HCT116 (cell line): ENCODE measurements around the gene SMG6. TPM values are rescaled to one million over a fixed set of nuclear protein-coding genes. Genes with fewer than 3 reads are reported as not detected.

Experiments used
- ATAC-seq: fragments of 200-7000 bp; cut with Tn5 transposase; 2 replicates; pipeline ENCODE4 v1.9.1; 2020; ENCODE audit warnings: mild to moderate bottlenecking, moderate library complexity
- BruUV-seq: library from RNA; stranded (reverse); fragments of 400-500 nt; replicated peaks from 2 replicates; lab custom pipeline; 2021; lab: Mats Ljungman, UMichigan
- CTCF ChIA-PET: fragments of 300-600 bp; sonication (Branson Sonifier 250); formaldehyde crosslinking; loops from one replicate; lab custom pipeline; 2021; ENCODE audit warnings: antibody characterized with exemption; lab: Charles Lee
- POLR2A ChIA-PET: fragments of 300-600, 350-600 bp; sonication (Branson Sonifier 250); formaldehyde crosslinking; loops from one replicate; lab custom pipeline; 2021; ENCODE audit warnings: antibody characterized with exemption; lab: Charles Lee
- RAD21 ChIA-PET, 2 experiments: fragments of 300-600 bp; sonication (Branson Sonifier 250); formaldehyde crosslinking; loops; one replicate each; lab custom pipeline; 2023; ENCODE audit warnings: low total read pairs in 2 of 2; ENCODE audit not compliant: uncharacterized antibody in 2 of 2, unreplicated experiment in 2 of 2, low non-redundant PET in 1 of 2; lab: Charles Lee
- DNase-seq: peaks from one replicate; pipeline ENCODE4 v3.0.0-alpha.2; 2010; ENCODE audit warnings: low read depth, low spot score
- H2AFZ ChIP-seq: fragments of 200-600 bp; shearing (Covaris generic), sonication (generic); 2 replicates; pipeline ENCODE4 v1.6.1; 2017; ENCODE audit warnings: low read depth, mixed run types, mixed read lengths, antibody characterized with exemption, low read length; ENCODE audit not compliant: poor library complexity, severe bottlenecking
- H3K27ac ChIP-seq: 2 replicates; pipeline ENCODE4 v1.5.1; 2012; ENCODE audit warnings: low read depth, low read length
- H3K27me3 ChIP-seq: fragments of 200-600 bp; sonication (generic); 2 replicates; pipeline ENCODE4 v1.6.1; 2016; ENCODE audit warnings: mixed run types, low read length, mixed read lengths; ENCODE audit not compliant: insufficient read depth
- H3K36me3 ChIP-seq, 2 experiments: fragments of 200-500 bp in 1 of 2; fragments of 200-600 bp in 1 of 2; sonication (Bioruptor generic) in 1 of 2; sonication (generic) in 1 of 2; 2 replicates each; pipeline versions ENCODE4 v1.5.1 to v1.6.1; 2014 to 2016; ENCODE audit warnings: low read length in 2 of 2, inconsistent platforms in 1 of 2, mixed read lengths in 1 of 2, mixed run types in 1 of 2; ENCODE audit not compliant: insufficient read depth in 2 of 2, control insufficient read depth in 1 of 2
- H3K4me1 ChIP-seq, 2 experiments: fragments of 200-600 bp in 1 of 2; sonication (generic) in 1 of 2; 2 replicates each; pipeline versions ENCODE4 v1.5.1 to v1.6.1; 2012 to 2017; ENCODE audit warnings: low read length in 2 of 2, inconsistent platforms in 1 of 2, mild to moderate bottlenecking in 1 of 2, mixed read lengths in 1 of 2, mixed run types in 1 of 2, moderate library complexity in 1 of 2; ENCODE audit not compliant: insufficient read depth in 2 of 2, control insufficient read depth in 1 of 2
- H3K4me2 ChIP-seq: fragments of 200-600 bp; sonication (generic); 2 replicates; pipeline ENCODE4 v1.6.1; 2017; ENCODE audit warnings: mixed run types, low read length, mixed read lengths
- H3K4me3 ChIP-seq, 2 experiments: fragments of 200-600 bp in 1 of 2; sonication (generic) in 1 of 2; replicated peaks in 1 of 2; 2 replicates each; pipeline ENCODE4 v1.5.1; 2011 to 2016; ENCODE audit warnings: low read length in 2 of 2, control low read depth in 1 of 2, low read depth in 1 of 2, mild to moderate bottlenecking in 1 of 2, mixed read lengths in 1 of 2, mixed run types in 1 of 2
- H3K79me2 ChIP-seq: fragments of 200-600 bp; sonication (generic); 2 replicates; pipeline ENCODE4 v1.6.1; 2017; ENCODE audit warnings: mild to moderate bottlenecking, mixed run types, low read length, moderate library complexity, mixed read lengths; ENCODE audit not compliant: insufficient read depth
- H3K9ac ChIP-seq: fragments of 200-600 bp; sonication (generic); 2 replicates; pipeline ENCODE4 v1.6.1; 2016; ENCODE audit warnings: low read length, mixed read lengths
- H3K9me2 ChIP-seq: fragments of 200-600 bp; sonication (generic), shearing (Covaris generic); 2 replicates; pipeline ENCODE4 v1.6.1; 2017; ENCODE audit warnings: mixed run types, mild to moderate bottlenecking, moderate library complexity; ENCODE audit not compliant: insufficient read depth
- H3K9me3 ChIP-seq, 2 experiments: fragments of 200-500 bp in 1 of 2; fragments of 200-600 bp in 1 of 2; sonication (Bioruptor generic) in 1 of 2; sonication (generic) in 1 of 2; 2 replicates each; pipeline ENCODE4 v1.6.1; 2014 to 2017; ENCODE audit warnings: low read length in 2 of 2, mixed read lengths in 2 of 2, inconsistent platforms in 1 of 2, low read depth in 1 of 2, mild to moderate bottlenecking in 1 of 2, mixed run types in 1 of 2, moderate library complexity in 1 of 2; ENCODE audit not compliant: control insufficient read depth in 1 of 2, insufficient read depth in 1 of 2
- H4K20me1 ChIP-seq: fragments of 200-600 bp; sonication (generic), shearing (Covaris generic); 2 replicates; pipeline ENCODE4 v1.6.1; 2017; ENCODE audit warnings: mixed run types, mild to moderate bottlenecking, moderate library complexity; ENCODE audit not compliant: insufficient read depth
- CEBPB ChIP-seq: IDR thresholded peaks from 2 replicates; pipeline ENCODE4 v1.6.1; 2012; ENCODE audit warnings: low read depth
- EGR1 ChIP-seq: IDR thresholded peaks from 2 replicates; pipeline ENCODE4 v1.6.1; 2012; ENCODE audit warnings: low read depth
- ELF1 ChIP-seq: IDR thresholded peaks from 2 replicates; pipeline ENCODE4 v1.6.1; 2012; ENCODE audit warnings: low read depth, borderline replicate concordance
- EZH2 ChIP-seq: fragments of 200-600 bp; sonication (generic); IDR thresholded peaks from 2 replicates; pipeline ENCODE4 v1.6.1; 2017; ENCODE audit warnings: antibody characterized with exemption, mixed run types
- JUND ChIP-seq: IDR thresholded peaks from 2 replicates; pipeline ENCODE4 v1.6.1; 2012
- MAX ChIP-seq: IDR thresholded peaks from 2 replicates; pipeline ENCODE4 v1.6.1; 2012
- POLR2AphosphoS5 ChIP-seq: IDR thresholded peaks from 2 replicates; pipeline ENCODE4 v1.6.1; 2011; ENCODE audit warnings: mild to moderate bottlenecking, low read depth, low read length, moderate library complexity
- TCF7L2 ChIP-seq: IDR thresholded peaks from 2 replicates; pipeline ENCODE4 v1.7.0; 2011; ENCODE audit warnings: borderline replicate concordance, inconsistent platforms; ENCODE audit not compliant: insufficient read depth, insufficient read length; ENCODE audit errors: extremely low read depth
- YY1 ChIP-seq: IDR thresholded peaks from 2 replicates; pipeline ENCODE4 v1.6.1; 2011; ENCODE audit warnings: low read length, low read depth, moderate library complexity, mild to moderate bottlenecking; ENCODE audit not compliant: insufficient replicate concordance; ENCODE audit errors: extremely low read depth
- ZFX ChIP-seq: fragments of 450-650 bp; IDR thresholded peaks from 2 replicates; pipeline ENCODE4 v1.6.1; 2017
- intact Hi-C: fragments of 100-400 bp; cut with micrococcal nuclease; formaldehyde crosslinking; loops from 2 replicates; pipeline ENCODE4 v1.10.0; 2022
- total RNA-seq: library from RNA; stranded (reverse); gene quantifications from one replicate; pipeline ENCODE4 v1.2.1, GENCODE V29; 2021; ENCODE audit not compliant: unreplicated experiment
- TF ChIP-seq, protein P1 (sequence below): IDR thresholded peaks from 2 replicates; pipeline ENCODE4 v1.6.1; 2011; ENCODE audit warnings: mild to moderate bottlenecking, low read length, moderate library complexity; ENCODE audit not compliant: insufficient replicate concordance; ENCODE audit errors: extremely low read depth

Gene SMG6
- total RNA-seq, 1 experiment from 2014 or later: 23.1 TPM

DNA sequence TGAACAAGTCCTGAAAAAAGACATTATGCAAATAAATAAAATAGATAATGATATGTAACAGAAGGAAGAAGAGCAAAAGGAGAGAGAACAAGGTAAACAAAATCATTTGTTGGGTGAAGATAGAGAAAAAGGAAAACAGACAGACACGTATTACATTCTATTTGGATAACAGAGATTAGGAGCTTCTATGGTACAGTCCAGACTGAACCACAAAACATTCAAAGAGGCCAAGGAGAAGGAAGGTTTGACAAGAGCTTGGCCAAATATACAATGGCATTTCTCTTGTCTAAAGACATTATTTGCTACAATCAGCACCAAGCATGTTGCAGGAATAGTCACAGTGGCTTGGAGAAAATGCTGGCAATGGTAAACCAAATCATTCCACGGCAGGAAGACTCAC is 29.2 kb downstream of the SMG6 start:
- Histone ChIP-seq H4K20me1 (no peaks in the 10 kb centered on the region), H3K27me3 (no peaks in the 10 kb centered on the region), H3K9me2 (no peaks in the 10 kb centered on the region), H3K4me1 (no peaks in the 10 kb centered on the region), H3K4me2 (no peak overlapping the region), H3K9ac (no peak overlapping the region), H3K9me3 (no peaks in the 10 kb centered on the region), H3K4me3 (no peak overlapping the region), H3K27ac (no peak overlapping the region), H3K79me2 (no peaks in the 10 kb centered on the region), H2AFZ (no peak overlapping the region), H3K36me3 (peaks cover 0 to 4% of the 10 kb centered on the region in 2 experiments; a peak in 3 of 4 replicates)
- intact Hi-C loops: no loop called here
- BruUV-seq: no TSS peak
- DNase-seq: no peak
- CTCF ChIA-PET: no interaction called here
- RAD21 ChIA-PET: no interaction called here
- no peak for ATAC-seq
- TF ChIP-seq, protein P1, sequence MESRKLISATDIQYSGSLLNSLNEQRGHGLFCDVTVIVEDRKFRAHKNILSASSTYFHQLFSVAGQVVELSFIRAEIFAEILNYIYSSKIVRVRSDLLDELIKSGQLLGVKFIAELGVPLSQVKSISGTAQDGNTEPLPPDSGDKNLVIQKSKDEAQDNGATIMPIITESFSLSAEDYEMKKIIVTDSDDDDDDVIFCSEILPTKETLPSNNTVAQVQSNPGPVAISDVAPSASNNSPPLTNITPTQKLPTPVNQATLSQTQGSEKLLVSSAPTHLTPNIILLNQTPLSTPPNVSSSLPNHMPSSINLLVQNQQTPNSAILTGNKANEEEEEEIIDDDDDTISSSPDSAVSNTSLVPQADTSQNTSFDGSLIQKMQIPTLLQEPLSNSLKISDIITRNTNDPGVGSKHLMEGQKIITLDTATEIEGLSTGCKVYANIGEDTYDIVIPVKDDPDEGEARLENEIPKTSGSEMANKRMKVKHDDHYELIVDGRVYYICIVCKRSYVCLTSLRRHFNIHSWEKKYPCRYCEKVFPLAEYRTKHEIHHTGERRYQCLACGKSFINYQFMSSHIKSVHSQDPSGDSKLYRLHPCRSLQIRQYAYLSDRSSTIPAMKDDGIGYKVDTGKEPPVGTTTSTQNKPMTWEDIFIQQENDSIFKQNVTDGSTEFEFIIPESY: no peak
- TF ChIP-seq MAX: no peak
- TF ChIP-seq TCF7L2: no peak
- no peak for TF ChIP-seq ZFX
- no peak for TF ChIP-seq EGR1
- TF ChIP-seq CEBPB: no peak
- no peak for TF ChIP-seq YY1
- no peak for TF ChIP-seq EZH2
- TF ChIP-seq POLR2AphosphoS5: no peak
- TF ChIP-seq ELF1: no peak
- TF ChIP-seq JUND: no peak
- TF ChIP-seq, all 23 proteins: peak for 0
- POLR2A ChIA-PET: no interaction called here
